Measurements from ENCODE around the gene CATSPERZ. TPM values are rescaled to one million over a fixed set of nuclear protein-coding genes. Genes with fewer than 3 reads are reported as not detected.

CATSPERZ gene
- total and polyA plus RNA-seq, 7 experiments from 2014 or later: 0.60 TPM; not detected in 6

DNA sequence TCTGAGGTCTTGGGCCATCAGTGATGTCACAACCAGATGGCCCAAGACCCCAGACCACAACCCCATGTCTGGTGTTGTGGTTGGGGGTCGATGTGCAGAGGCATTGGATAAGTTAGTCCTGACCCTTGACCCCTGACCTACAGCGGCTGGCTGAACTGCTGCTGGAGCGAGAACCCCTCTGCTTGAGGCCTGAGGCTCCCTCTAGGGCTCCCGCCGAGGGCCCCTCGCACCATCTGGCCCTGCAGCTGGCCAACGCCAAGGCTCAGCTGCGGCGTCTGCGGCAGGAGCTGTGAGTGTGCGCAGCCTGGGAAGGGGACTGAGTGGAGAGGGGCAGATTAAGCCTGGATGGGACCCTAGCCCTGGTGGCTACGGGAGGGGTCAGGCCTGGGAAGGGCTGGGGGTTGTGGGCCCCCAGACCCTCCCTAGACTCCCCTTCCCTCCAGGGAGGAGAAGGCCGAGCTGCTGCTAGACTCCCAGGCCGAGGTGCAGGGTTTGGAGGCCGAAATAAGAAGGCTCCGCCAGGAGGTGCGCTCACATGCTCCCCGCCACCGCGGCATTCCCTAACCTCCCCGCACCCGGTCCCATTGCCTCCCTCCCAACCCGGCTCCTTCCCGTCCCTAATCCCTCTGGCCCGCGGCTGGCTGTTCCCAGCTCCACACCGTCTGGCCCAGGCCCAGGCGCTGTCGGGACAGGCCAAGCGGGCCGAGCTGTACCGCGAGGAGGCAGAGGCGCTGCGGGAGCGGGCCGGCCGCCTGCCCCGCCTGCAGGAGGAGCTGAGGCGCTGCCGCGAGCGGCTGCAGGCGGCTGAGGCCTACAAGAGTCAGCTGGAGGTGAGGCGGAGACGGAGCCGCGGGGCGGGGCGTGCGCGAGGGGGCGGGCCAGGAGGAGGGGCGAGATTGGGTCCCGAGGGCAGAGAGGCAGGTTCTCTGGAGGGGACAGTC is 42.0 kb downstream of the CATSPERZ start:
- DNase-seq (peak; percentile 82 to 96 (median 88)), ATAC-seq (peak; percentile 80)
- Histone ChIP-seq H3K36me3 (ENCODE audit: control insufficient read depth in 2 of 3, insufficient read depth in 3 of 3, low read length in 3 of 3) (peaks cover 0 to 30% (median 12%) of the 10 kb centered on the region in 3 experiments), H3K27ac (ENCODE audit: low read depth, low read length) (peak overlapping the region; percentile 40), H3K4me3 (ENCODE audit: low read length) (no peak overlapping the region), H3K9me3 (ENCODE audit: control insufficient read depth in 2 of 3, low read length in 3 of 3) (no peaks in the 10 kb centered on the region), H3K27me3 (ENCODE audit: control insufficient read depth in 2 of 2, insufficient read depth in 2 of 2, low read length in 2 of 2) (no peaks in the 10 kb centered on the region), H3K4me1 (ENCODE audit: control insufficient read depth in 2 of 2, insufficient read depth in 2 of 2, low read length in 2 of 2) (peaks cover 29 to 30% of the 10 kb centered on the region in 2 donors)
- intact Hi-C loops (cut with micrococcal nuclease): loop anchor here (1.0 to 2.0 kb wide), 2 partner anchors 13 to 71 kb away; no protein-coding TSS in a partner anchor
- Mint-ChIP-seq H3K27ac (peak overlapping the region in 3 of 9 donors; percentile 25 to 75 (median 42)), H3K9me3 (no peaks in the 10 kb centered on the region), H3K27me3 (peaks cover 0 to 2% (median 0%) of the 10 kb centered on the region in 5 donors), H3K36me3 (peaks cover 0 to 16% (median 13%) of the 10 kb centered on the region in 5 donors), H3K4me1 (peaks cover 23 to 49% (median 30%) of the 10 kb centered on the region in 7 donors), H3K4me3 (peak overlapping the region in 9 of 10 donors; percentile 9 to 91 (median 76))
- POLR2A ChIA-PET: interaction anchor here (0.9 to 3.6 kb wide), 7 partner anchors 9 to 135 kb away, joined by 3 to 38 read pairs (median 4); partner anchors contain the start of genes ESRRA, FERMT3, PRDX5 and TRMT112
- CTCF ChIA-PET: interaction anchor here (0.8 to 1.3 kb wide), 2 partner anchors 24 to 263 kb away, joined by 3 to 5 read pairs; partner anchors contain the start of genes PRDX5 and TRMT112

- POLR2A ChIA-PET: interaction anchor here (0.9 to 3.6 kb wide), 5 partner anchors 10 to 38 kb away, joined by 3 to 38 read pairs (median 4); partner anchors contain the start of genes ESRRA, PRDX5 and TRMT112
- no peak overlapping the region for H3K27ac ChIP-seq (ENCODE audit: low read depth, low read length)
- peak overlapping the region in 3 of 9 donors; percentile 38 to 75 (median 42) for H3K27ac Mint-ChIP-seq
Observed at GRCh38 chr11:64342869-64343745, 42.9 kb downstream of the CATSPERZ start.

GRCh38 chr11:64343767-64344559 is 43.8 kb downstream of the CATSPERZ start:
- POLR2A ChIA-PET: interaction anchor here (0.8 to 1.5 kb wide), 2 partner anchors 10 to 26 kb away, joined by 3 to 5 read pairs; partner anchors contain the start of gene PRDX5
- peaks cover 0 to 12% (median 5%) of the 10 kb centered on the region in 5 donors for H3K36me3 Mint-ChIP-seq
- no peaks in the 10 kb centered on the region for H3K9me3 Mint-ChIP-seq
- H3K4me1 Mint-ChIP-seq: peaks cover 21 to 37% (median 25%) of the 10 kb centered on the region in 7 donors
- intact Hi-C loops (cut with micrococcal nuclease): no loop called here
- Histone ChIP-seq H3K36me3 (ENCODE audit: control insufficient read depth in 2 of 3, insufficient read depth in 3 of 3, low read length in 3 of 3) (peaks cover 0 to 36% (median 8%) of the 10 kb centered on the region in 3 experiments), H3K9me3 (ENCODE audit: control insufficient read depth in 2 of 3, low read length in 3 of 3) (no peaks in the 10 kb centered on the region), H3K27me3 (ENCODE audit: control insufficient read depth in 2 of 2, insufficient read depth in 2 of 2, low read length in 2 of 2) (no peaks in the 10 kb centered on the region), H3K27ac (ENCODE audit: low read depth, low read length) (no peak overlapping the region), H3K4me1 (ENCODE audit: control insufficient read depth in 2 of 2, insufficient read depth in 2 of 2, low read length in 2 of 2) (peaks cover 27 to 28% of the 10 kb centered on the region in 2 donors), H3K4me3 (ENCODE audit: low read length) (no peak overlapping the region)
- H3K27me3 Mint-ChIP-seq: peaks cover 0 to 2% (median 0%) of the 10 kb centered on the region in 5 donors
- CTCF ChIA-PET: interaction anchor here (2.8 kb wide), 1 partner anchor 139 kb away, joined by 10 read pairs; no protein-coding TSS in a partner anchor
- ATAC-seq: no peak
- H3K4me3 Mint-ChIP-seq: no peak overlapping the region
- H3K27ac Mint-ChIP-seq: no peak overlapping the region
- DNase-seq: no peak

More at GRCh38 chr11:64342869-64343745, 42.9 kb downstream of the CATSPERZ start:
- Mint-ChIP-seq H3K4me1 (peaks cover 23 to 43% (median 27%) of the 10 kb centered on the region in 7 donors), H3K27me3 (peaks cover 0 to 2% (median 0%) of the 10 kb centered on the region in 5 donors), H3K4me3 (peak overlapping the region in 7 of 10 donors; percentile 27 to 91 (median 76)), H3K9me3 (no peaks in the 10 kb centered on the region), H3K36me3 (peaks cover 0 to 12% (median 7%) of the 10 kb centered on the region in 5 donors)
- Histone ChIP-seq H3K27me3 (ENCODE audit: control insufficient read depth in 2 of 2, insufficient read depth in 2 of 2, low read length in 2 of 2) (no peaks in the 10 kb centered on the region), H3K4me1 (ENCODE audit: control insufficient read depth in 2 of 2, insufficient read depth in 2 of 2, low read length in 2 of 2) (peaks cover 29 to 30% of the 10 kb centered on the region in 2 donors), H3K4me3 (ENCODE audit: low read length) (no peak overlapping the region), H3K36me3 (ENCODE audit: control insufficient read depth in 2 of 3, insufficient read depth in 3 of 3, low read length in 3 of 3) (peaks cover 0 to 27% (median 8%) of the 10 kb centered on the region in 3 experiments), H3K9me3 (ENCODE audit: control insufficient read depth in 2 of 3, low read length in 3 of 3) (no peaks in the 10 kb centered on the region)
- CTCF ChIA-PET: interaction anchor here (0.8 kb wide), 1 partner anchor 262 kb away, joined by 3 read pairs; no protein-coding TSS in a partner anchor
- ATAC-seq (peak; percentile 4), DNase-seq (no peak)
- intact Hi-C loops (cut with micrococcal nuclease): loop anchor here in 1 of 2 donors (1.0 kb wide), 1 partner anchor 12 kb away; no protein-coding TSS in a partner anchor

DNA sequence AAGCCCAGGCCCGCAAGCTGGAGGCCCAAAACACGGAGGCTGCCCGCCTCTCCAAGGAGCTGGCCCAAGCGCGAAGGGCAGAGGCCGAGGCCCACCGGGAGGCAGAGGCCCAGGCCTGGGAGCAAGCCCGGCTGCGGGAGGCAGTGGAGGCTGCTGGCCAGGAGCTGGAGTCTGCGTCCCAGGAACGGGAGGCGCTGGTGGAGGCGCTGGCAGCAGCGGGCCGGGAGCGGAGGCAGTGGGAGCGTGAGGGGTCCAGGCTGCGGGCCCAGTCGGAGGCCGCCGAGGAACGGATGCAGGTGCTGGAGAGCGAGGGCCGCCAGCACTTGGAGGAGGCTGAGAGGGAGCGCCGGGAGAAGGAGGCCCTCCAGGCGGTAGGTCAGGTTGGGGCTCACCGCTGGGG is 44.6 kb downstream of the CATSPERZ start:
- no peaks in the 10 kb centered on the region for H3K9me3 ChIP-seq (ENCODE audit: control insufficient read depth in 2 of 3, low read length in 3 of 3)
- POLR2A ChIA-PET: interaction anchor here (0.6 kb wide), 1 partner anchor 34 kb away, joined by 3 read pairs; no protein-coding TSS in a partner anchor
- CTCF ChIA-PET: interaction anchor here (2.8 kb wide), 1 partner anchor 140 kb away, joined by 10 read pairs; no protein-coding TSS in a partner anchor
- peaks cover 0 to 43% (median 8%) of the 10 kb centered on the region in 3 experiments for H3K36me3 ChIP-seq (ENCODE audit: control insufficient read depth in 2 of 3, insufficient read depth in 3 of 3, low read length in 3 of 3)
- peaks cover 0 to 2% (median 0%) of the 10 kb centered on the region in 5 donors for H3K27me3 Mint-ChIP-seq
- peaks cover 0 to 12% (median 5%) of the 10 kb centered on the region in 5 donors for H3K36me3 Mint-ChIP-seq
- no peak overlapping the region for H3K4me3 ChIP-seq (ENCODE audit: low read length)
- H3K4me1 Mint-ChIP-seq: peaks cover 13 to 29% (median 17%) of the 10 kb centered on the region in 7 donors
- peak overlapping the region in 1 of 9 donors; percentile 16 for H3K27ac Mint-ChIP-seq
- H3K27ac ChIP-seq (ENCODE audit: low read depth, low read length): no peak overlapping the region
- no peaks in the 10 kb centered on the region for H3K27me3 ChIP-seq (ENCODE audit: control insufficient read depth in 2 of 2, insufficient read depth in 2 of 2, low read length in 2 of 2)
- peaks cover 19 to 20% of the 10 kb centered on the region in 2 donors for H3K4me1 ChIP-seq (ENCODE audit: control insufficient read depth in 2 of 2, insufficient read depth in 2 of 2, low read length in 2 of 2)
- H3K9me3 Mint-ChIP-seq: no peaks in the 10 kb centered on the region
- H3K4me3 Mint-ChIP-seq: no peak overlapping the region
- DNase-seq: no peak
- no peak for ATAC-seq
- intact Hi-C loops (cut with micrococcal nuclease): no loop called here

GRCh38 chr11:64347193-64347867 is 47.2 kb downstream of the CATSPERZ start:
- H3K27me3 Mint-ChIP-seq: no peaks in the 10 kb centered on the region
- peaks cover 4 to 12% (median 5%) of the 10 kb centered on the region in 7 donors for H3K4me1 Mint-ChIP-seq
- Histone ChIP-seq H3K9me3 (ENCODE audit: control insufficient read depth in 2 of 3, low read length in 3 of 3) (no peaks in the 10 kb centered on the region), H3K27me3 (ENCODE audit: control insufficient read depth in 2 of 2, insufficient read depth in 2 of 2, low read length in 2 of 2) (no peaks in the 10 kb centered on the region), H3K27ac (ENCODE audit: low read depth, low read length) (no peak overlapping the region), H3K4me3 (ENCODE audit: low read length) (no peak overlapping the region), H3K36me3 (ENCODE audit: control insufficient read depth in 2 of 3, insufficient read depth in 3 of 3, low read length in 3 of 3) (peaks cover 0 to 55% (median 8%) of the 10 kb centered on the region in 3 experiments), H3K4me1 (ENCODE audit: control insufficient read depth in 2 of 2, insufficient read depth in 2 of 2, low read length in 2 of 2) (peaks cover under 1 to 3% of the 10 kb centered on the region in 2 donors)
- peaks cover 0 to 10% (median 5%) of the 10 kb centered on the region in 5 donors for H3K36me3 Mint-ChIP-seq
- H3K4me3 Mint-ChIP-seq: no peak overlapping the region
- POLR2A ChIA-PET: interaction anchor here (0.7 kb wide), 1 partner anchor 424 kb away, joined by 4 read pairs; no protein-coding TSS in a partner anchor
- no peaks in the 10 kb centered on the region for H3K9me3 Mint-ChIP-seq
- ATAC-seq (no peak), DNase-seq (no peak)
- CTCF ChIA-PET: no interaction called here
- peak overlapping the region in 2 of 9 donors; percentile 7 to 59 for H3K27ac Mint-ChIP-seq
- intact Hi-C loops (cut with micrococcal nuclease): no loop called here

Data from naive thymus-derived CD4-positive, alpha-beta T cell (primary cell).